Activated CD4-positive, alpha-beta T cell treated with anti-CD3 and anti-CD28 coated beads for 4 hours (primary cell): ENCODE data around the gene BSDC1.

Experiments
- DNase-seq, 2 donors: peaks; one replicate each; pipeline ENCODE4 v3.0.0-alpha.2; 2020

Gene BSDC1

DNA sequence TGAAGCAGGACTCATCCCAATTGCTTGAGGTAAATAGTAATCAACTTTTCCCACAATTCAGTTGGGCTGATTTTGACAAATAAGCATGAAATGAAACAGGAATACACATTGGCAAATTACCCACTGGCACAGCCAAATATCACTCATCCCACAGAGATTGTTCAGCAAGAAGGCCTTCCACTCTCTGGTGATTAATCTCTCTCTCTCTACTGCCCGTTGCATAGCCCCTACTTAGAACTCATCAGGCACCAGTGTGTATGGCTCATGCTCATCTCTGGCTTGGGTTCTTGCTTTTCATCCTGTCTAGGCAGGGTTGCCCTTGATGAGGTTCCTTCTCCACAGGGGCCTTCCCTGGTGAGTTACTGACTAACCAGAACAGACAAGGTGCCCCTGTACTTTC is 1.1 kb downstream of the BSDC1 start:
- DNase-seq, result no peak

DNA sequence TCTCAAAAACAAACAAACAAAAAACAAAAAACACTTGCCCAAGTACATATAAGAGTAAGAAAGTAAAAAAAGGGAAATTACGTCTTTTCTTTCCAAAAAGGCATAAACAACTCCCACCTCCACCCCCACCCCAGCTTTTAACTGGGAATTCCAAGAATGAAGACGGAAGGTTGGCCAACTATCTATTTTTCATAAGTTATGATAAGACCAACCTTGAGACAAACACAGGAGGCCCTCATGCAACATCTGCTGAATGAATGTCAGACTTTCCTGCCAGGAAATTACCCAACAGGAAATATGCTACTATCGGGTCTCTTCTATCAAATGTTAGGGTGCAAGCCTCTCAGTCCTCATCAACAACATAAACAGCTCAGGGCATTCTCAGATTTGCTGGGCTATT is 1.9 kb downstream of the BSDC1 start:
- no peak for DNase-seq

DNA sequence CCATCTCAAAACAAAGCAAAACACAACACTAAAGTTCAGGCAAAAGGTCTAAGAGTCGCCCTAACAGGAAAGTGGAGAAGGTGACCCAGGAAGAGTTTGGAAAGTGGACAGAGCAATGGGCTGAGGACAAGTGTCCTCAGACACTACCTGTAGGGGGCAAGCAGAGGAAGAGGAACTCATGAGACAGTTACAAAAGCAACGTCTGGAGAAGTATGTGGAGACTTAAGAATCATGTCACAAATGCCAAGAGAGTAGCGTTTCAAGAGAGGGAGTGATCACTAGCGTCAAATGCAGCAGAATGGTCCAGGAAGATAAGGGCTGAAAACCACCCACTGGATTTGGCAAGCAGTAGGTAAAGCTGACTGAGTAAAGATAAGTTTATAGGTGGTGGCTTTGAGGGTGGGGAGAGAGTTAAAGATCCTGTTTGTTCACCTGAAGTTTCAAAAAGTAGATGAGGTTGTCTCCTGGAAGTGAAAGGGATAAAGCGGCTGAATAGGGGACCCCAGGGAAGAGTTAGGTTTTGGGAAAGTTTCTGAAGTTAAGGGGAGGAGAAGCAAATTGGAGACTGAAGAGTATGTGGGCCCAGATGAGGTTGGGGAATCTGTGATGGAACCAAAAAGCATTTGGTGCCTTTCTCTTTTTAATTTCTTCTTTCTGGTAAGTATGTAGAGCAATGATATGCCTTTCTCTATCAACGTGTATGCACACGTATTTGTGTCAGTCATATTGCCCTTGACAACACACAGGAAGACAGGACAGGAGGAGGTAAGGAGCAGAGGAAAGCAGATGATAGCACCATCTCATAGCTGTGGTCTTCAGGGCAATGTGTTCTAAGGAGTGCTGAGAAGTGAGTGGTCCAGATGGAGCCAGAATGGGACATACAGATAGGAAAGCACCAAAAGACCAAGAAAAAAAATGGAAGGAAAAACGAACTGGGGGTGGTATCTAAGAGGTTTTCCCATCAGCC is 3.1 kb downstream of the BSDC1 start:
- no peak for DNase-seq

DNA sequence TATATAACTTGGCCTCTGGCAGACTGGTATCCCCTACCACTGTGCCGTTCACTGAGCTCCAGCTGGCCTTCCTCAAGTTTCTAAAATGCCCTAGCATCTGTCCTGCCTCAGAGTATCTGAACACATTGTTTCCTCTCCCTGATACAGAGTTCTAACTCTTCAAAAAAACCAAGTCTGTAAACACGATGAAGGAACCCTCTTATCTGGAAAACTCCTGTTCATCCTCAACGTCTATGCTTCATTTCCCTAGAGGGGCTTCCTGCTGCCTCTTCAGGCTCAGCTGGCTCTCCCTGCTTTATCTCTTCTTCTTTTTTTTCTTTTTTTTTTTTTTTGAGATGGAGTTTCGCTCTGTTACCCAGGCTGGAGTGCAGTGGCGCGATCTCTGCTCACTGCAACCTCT is 5.6 kb downstream of the BSDC1 start:
- DNase-seq, result no peak

DNA sequence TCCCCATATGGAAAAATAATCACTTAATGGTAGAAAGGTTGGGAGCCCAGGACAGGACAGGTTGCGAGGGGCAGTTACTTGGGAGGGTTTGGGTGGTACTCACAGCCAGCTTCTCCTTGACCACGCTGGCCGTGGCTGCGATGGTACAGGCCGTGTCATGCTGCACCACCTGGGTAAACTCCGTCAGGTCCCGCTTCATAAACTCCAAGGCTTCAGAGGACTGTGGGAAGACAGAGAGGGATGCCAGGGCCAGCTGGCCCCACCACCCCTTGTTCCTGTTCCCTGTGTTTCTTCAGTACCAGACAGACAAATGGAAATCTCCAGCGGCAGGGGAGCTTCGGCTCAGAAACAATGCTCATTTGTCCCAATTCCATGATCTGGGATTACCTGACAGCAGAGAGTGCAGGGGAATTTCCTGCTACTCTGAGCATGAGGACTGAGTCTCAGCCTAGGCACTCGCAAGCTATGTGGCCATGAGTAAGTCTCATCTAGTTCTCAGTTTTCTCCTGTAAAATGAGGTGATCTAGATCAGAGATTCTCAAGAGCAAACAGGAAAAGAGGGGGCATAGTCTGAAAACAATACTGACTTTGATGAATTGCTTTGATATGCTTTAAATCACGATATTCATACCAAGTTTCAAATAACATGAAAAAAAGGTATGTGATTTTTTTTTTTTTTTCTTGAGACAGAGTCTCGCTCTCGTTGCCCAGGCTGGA is 7.4 kb downstream of the BSDC1 start:
- DNase-seq, result no peak

DNA sequence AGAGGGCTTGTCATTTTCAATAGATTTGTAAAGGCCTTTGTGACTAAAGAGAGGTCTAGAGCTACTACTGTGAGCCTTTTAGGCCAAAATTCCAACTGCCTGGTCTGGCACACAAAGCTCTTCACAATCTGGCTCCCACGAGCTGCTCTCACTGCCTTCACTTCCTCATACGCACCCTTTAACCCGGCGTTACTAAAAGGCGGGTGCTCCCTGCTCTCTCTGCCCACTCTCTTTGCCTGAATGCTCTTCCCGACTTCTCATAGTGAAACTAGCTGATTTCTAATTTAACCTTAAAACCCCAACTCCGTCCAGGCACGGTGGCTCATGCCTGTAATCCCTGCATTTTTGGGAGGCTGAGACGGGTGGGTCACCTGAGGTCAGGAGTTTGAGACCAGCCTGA is 14.2 kb downstream of the BSDC1 start:
- DNase-seq, result no peak

DNA sequence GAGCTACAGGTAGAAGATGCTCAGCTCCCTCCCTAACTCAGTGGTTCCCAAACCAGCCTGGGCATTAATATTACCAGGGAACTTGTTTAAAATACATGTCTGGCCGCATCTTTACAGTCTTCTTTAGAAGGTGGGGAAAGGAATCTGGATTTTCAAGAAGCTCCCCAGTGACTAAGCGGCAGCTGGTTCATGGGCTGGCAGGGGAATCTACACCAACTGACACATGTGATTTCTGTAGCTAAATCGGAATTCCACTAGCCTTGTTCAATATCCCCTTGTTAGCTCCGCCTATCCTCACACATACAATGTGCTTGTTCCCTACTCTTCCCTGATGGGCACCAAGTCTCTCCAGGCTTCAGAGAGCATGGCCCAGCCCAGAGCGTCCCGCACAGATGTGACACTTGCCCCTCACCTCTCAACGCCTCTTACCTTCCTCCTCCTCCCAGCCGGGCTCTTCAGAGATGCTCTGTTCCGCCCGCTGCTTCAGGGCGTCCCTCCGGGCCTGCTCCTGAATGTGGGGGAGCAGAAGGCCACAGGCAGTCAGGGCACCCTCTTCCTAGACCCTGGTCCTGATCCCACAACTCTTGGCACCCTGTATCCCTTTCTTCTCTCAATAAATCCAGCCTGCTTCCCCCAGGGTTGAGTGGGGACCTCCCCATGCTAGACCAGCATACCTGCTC is 16.6 kb downstream of the BSDC1 start:
- no peak for DNase-seq

DNA sequence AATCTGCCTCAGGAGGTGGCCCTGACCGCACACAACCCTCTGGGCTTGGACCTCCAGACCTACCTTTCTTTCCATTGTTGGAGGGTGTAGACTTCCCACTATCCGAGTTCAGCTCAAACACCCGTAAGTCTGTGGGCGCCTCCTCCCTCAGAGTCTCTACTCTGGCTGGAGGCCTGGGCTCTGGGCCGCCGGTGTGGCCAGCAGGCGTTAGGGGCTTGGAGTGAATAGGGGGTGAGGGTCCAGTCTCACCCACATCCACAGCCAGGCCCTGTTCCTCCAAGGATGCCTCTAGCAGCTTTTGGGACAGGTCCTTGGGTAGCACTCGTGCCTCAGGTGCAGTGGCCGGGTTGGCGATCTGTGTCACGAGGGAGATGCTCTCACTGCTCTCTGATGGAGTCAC is 18.0 kb downstream of the BSDC1 start:
- DNase-seq, result no peak

DNA sequence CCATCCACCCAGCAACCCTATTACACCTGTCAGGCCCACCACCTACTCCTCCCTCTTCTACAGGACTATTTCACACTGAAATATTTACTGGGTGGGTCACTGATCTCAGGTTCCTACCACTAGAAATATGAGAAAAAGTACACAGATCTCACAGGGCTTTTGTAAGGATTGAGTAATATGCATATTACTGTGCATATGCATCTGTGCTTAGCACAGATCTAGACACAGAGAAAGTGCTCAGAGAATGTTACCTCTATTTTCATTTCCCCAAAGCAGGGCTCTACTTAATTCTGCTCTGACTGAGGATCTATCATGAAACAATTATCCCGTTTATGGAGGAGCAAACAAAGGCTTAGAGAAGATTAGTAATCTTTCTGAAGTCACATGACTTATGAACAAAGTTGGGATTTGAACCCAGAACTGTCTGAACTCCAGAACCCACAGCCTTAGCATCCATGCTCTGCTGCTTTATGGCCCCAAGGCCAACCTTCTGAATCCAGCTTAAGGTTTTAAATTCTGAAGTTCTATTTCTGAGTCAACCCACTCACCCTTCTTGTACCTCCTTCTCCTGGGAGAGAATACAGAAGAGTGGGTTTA is 20.1 kb downstream of the BSDC1 start:
- no peak for DNase-seq

DNA sequence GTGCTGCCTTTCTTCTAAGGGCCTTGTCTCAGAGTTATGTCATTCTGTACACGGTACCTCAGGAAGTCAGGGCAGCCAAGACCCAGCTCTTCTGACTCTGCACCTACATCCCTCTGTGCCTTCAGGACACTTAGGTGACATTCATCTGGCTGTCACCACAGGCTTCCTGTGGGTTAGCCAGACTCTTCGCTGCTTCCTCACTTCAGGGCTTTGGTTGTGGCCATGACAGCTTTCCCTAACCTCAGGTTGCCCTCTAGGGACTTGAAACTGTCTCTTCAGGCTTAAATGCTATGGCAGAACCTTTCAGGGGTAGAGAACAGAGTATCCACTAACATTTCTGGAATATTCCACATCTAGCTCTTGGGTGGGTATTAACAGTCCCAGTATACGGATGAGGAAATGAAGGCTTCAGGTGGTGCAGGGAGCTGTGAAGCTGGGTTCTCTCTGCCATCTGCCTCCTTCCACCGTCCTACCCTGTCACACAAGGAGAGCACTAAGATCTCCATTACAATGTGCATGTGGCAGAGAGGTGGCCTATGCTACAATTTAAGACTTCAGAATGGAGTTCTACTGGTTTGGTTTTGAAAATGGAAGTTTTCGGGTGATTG is 22.0 kb downstream of the BSDC1 start:
- peak; percentile 39 to 44 for DNase-seq

DNA sequence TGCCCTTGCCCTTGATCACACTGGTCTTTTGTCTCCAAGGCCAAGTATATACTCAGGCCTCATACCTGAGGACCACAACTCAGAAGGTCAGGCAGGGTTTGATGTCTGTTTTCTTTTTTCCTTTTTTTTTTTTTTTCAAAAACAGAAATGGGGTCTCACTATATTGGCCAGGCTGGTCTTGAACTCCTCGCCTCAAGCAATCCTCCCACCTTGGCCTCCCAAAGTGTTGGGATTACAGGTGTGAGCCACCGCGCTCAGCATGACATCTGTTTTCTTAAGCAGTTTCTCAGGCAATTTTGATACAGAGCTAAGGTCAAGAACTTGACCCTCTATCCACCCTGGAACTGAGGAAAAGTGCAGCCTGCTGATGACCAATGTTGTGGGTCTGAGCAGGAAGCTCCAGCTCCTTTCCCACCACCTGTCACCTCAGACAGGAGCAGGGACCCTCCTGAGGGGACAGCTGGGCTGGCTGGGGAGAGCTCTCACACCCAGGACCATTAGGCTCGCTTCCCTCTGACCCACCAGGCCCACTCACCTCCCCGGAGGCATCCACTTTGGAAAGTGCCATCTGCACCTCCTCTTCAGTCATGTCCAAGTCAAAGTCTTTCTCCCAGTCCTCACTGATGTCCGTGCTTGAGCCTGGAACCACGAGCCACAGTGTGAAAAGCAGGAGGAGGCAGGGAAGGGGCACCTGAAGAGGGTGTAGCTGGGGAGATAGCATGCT is 26.2 kb downstream of the BSDC1 start:
- DNase-seq, result no peak

DNA sequence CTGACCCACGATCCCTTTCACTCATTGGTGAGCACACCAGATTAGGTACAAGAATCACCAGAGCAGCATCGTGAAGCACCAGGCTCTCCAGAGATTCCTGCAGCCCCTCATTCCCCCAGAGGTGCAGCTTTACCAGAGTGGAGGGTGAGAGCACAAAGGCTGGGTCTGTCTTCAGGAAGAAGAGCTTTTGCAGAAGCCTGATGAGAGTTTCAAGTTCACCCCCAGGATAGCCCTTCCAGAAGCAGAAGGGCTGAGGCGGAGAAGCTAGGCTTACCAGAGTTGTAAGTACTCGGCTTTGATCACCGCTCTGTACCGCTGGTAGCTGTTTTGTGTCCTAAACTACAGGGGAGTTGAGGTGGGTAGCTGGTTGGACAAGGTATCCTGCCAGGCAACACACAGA is 28.8 kb downstream of the BSDC1 start:
- no peak for DNase-seq

DNA sequence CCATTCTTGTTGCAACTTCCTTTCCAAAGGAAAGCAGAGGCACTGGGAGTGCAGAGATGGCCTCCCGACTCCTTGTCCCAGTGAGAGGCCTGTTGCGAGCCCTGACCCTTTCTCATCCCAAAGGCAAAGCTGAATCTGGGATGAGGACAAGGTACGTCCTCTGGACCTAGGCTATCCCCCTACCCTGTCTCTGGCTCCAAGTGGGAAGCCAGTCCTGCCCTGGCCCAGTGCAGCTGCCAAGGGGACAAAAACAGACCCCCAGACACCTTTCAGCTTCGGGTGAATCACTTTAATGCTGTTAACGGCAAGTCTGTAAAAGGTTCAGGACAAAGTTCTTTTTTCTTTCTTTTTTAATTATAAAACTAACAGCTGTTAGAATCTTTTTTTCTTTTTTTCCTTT is 29.4 kb downstream of the BSDC1 start:
- DNase-seq, result no peak

DNA sequence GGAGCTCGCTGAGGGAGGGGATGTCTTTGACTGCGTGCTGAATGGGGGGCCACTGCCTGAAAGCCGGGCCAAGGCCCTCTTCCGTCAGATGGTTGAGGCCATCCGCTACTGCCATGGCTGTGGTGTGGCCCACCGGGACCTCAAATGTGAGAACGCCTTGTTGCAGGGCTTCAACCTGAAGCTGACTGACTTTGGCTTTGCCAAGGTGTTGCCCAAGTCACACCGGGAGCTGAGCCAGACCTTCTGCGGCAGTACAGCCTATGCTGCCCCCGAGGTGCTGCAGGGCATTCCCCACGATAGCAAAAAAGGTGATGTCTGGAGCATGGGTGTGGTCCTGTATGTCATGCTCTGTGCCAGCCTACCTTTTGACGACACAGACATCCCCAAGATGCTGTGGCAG is 30.5 kb downstream of the BSDC1 start:
- DNase-seq, result no peak

DNA sequence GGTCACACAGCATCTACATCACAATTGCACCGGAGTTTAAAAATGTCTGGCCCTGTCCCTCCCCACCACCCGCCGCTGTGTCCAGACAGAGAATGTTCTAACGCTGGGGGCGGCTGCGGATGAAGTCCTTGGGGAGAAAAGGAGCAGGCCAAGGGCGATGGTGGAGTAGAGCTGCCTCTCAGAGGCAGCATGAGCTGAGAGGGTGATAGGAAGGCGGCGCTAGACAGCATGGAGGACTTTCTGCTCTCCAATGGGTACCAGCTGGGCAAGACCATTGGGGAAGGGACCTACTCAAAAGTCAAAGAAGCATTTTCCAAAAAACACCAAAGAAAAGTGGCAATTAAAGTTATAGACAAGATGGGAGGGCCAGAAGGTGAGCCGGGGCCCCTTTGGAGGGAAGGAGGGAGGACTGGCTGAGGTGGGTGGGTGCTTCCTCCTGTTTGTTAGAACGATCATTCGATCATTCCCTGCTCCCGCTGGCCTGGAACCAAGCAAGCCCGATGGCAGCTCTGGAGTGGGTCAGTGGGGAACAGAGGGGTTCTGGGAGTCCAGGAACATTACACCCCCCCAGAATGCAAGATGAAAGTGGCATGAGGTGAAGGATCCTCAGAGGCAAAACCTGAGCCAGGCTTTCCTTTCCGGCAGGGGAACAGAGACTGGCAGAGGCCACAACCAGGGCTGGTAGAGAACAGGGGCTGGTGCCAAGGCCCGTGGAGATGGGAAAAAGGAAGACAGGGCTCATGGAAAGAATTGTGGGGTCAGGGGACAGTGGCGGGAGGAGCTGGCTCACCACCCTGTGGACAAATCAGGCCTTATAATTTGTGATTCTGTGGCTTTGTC is 31.5 kb downstream of the BSDC1 start, which contains the start of the genes FAM229A and TSSK3:
Gene FAM229A, minus strand, starts transcription at position 12 of the 840 bp plus-strand sequence. CDS start 394 bp downstream, outside the sequence.
Gene TSSK3, plus strand, starts transcription at position 66 of the 840 bp plus-strand sequence. Its CDS starts 163 bp downstream, at position 229.
- no peak for DNase-seq

DNA sequence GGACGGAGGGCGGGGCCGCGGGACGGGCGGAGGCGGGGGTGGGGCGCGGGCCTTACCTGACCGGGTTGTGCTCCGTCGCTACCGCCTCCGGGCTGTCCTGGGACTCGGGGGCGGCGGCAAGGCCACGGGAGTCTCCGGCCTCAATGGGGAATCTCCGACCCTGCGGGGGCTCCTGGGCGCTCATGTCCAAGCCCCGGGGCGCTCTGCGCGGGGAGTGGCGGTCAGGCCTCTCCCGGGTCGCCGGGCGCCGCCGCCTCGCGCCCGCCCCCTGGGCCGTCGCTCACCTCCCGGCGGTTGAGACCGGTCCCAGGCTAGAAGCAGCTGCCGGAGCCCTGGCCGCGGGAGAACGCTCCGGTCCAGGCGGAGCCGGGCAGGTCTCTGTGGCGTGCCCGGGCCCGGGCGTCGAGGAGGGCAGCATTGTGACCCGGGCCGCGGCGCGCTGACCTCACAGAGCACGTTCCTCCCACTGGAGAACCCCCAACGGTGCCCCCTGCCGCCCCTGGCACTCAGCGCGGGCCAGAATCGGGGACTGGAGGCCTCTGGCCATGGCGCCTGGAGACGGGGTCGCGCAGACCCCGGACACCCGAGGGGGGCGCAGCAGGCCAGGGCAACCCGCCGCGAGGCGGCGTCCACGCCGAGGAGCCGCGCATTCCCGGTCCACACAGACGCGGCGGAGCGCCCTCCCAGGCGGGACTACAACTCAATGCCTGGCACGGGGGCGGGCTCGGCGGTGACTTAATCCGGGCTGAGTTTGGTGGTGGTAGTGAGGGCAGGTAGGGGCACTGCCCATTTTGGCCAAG is 32.4 kb downstream of the BSDC1 start:
- DNase-seq, result peak; percentile 37 to 39

DNA sequence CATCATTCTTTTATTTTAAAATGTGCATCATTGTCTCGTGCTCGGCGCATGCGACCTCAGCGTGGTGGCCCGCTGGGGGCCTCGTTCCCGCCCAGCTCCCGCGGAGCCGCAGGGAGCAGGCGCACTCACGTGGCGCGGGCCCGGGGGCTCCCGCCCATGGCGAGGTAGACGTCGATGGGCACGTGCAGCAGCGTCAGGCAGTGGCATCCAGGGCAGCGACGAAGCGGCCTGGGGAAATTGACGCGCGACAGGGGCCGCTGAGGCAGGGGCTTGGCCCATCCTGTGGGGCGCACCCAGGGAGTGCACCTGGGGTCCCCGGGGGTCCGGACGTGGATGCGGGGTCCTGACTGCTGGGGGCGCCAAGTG is 33.0 kb downstream of the BSDC1 start:
- no peak for DNase-seq

DNA sequence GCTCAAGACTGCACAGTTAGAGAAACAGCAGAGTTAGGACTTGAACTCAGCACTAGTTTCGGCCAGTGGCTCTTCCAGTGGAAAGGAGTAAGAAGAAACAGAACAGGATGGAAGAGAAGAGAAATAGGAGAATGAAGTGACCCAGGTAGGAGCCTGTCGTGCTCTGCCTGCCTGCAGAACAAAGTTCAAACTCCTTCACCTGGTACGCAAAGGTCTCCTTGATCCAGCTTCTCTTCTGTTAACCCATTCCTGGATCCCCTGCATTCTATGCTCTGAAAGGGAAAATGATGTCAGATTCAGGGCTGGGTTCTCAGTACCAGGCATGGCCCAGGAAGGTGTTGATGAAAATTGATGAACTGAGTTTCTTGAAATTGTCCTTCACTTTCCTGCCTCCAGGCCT is 35.8 kb downstream of the BSDC1 start:
- no peak for DNase-seq

DNA sequence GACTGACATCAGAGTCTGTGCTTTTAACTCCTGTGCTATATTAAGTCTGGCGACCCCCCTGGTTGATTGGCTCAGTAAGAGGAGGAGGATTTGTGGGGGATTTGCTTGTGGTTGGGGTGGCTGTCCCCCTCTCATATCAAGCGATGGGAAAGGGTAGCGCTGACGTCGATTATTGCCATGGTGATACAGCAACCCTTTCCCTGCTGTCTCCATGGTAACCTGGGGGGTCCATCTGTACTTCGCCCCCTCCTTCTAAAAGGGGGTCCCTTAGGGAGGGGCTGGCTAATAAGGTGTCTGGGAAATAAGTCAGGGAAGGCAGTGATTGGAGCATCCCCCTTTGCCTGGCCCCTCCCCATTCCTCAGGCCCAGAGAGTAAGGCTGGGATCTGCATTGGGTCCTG is 36.6 kb downstream of the BSDC1 start:
- no peak for DNase-seq

DNA sequence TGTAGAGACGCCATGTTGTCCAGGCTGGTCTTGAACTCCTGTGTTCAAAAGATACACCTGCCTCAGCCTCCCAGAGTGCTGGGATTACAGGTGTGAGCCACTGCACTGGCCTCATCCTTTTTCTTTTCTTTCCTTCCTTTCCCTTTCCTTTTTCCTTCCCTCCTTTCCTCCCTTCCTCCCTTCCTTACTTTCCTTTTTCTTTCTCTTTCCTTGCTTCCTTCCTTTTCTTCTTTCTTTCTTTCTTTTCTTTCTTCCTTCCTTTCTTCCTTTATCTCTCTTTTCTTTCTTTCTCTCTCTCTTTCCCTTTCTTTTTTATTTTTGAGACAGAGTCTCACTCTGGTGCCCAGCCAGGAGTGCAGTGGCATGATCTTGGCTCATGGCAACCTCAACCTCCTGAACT is 37.8 kb downstream of the BSDC1 start:
- no peak for DNase-seq
